ENCODE data around the gene ATP8B1. TPM values are rescaled to one million over a fixed set of nuclear protein-coding genes. Genes with fewer than 3 reads are reported as not detected.

Gene ATP8B1
- total RNA-seq, 1 donor from 2014 or later, result 0.15 TPM

GRCh38 chr18:57780318-57780705 is 22.8 kb downstream of the ATP8B1 start:
- H3K79me2 ChIP-seq (ENCODE audit: low read depth), result no peaks in the 10 kb centered on the region
- no peaks in the 10 kb centered on the region for H3K27me3 Mint-ChIP-seq (ENCODE audit: insufficient read depth, low read depth)
- H4K20me1 ChIP-seq (ENCODE audit: low read depth), result no peaks in the 10 kb centered on the region
- no peaks in the 10 kb centered on the region for H3K36me3 ChIP-seq
- no peak overlapping the region for H3K9ac ChIP-seq
- H3F3A ChIP-seq (ENCODE audit: low read depth), result no peaks in the 10 kb centered on the region
- no peak overlapping the region for H3K4me3 ChIP-seq
- no peaks in the 10 kb centered on the region for H3K27me3 ChIP-seq
- H3K9me3 ChIP-seq (ENCODE audit: low read depth), result no peaks in the 10 kb centered on the region
- TF ChIP-seq EZH2 (IDR thresholded peaks at IDR 0.05) (no peak), CTCF (IDR thresholded peaks at IDR 0.05) (no peak), EZH2phosphoT487 (IDR thresholded peaks at IDR 0.05) (no peak)
- H2AFZ ChIP-seq (replicated peaks), result no peak overlapping the region
- no peak overlapping the region for H3K27ac Mint-ChIP-seq
- H3K27ac ChIP-seq, result no peak overlapping the region
- DNase-seq (ENCODE audit: low spot score), result no peak
- H3K4me1 Mint-ChIP-seq, result peaks cover 9% of the 10 kb centered on the region
- no peak overlapping the region for H3K4me3 Mint-ChIP-seq
- H3K4me2 ChIP-seq, result no peak overlapping the region
- H3K36me3 Mint-ChIP-seq, result no peaks in the 10 kb centered on the region
- H3K9me3 Mint-ChIP-seq, result no peaks in the 10 kb centered on the region
- no peaks in the 10 kb centered on the region for H3K4me1 ChIP-seq

GRCh38 chr18:57776767-57777166 is 26.3 kb downstream of the ATP8B1 start:
- no peak overlapping the region for H2AFZ ChIP-seq (replicated peaks)
- TF ChIP-seq EZH2phosphoT487 (IDR thresholded peaks at IDR 0.05) (no peak), EZH2 (IDR thresholded peaks at IDR 0.05) (no peak), CTCF (IDR thresholded peaks at IDR 0.05) (no peak)
- Mint-ChIP-seq H3K4me1 (peaks cover 3% of the 10 kb centered on the region), H3K9me3 (no peaks in the 10 kb centered on the region), H3K36me3 (no peaks in the 10 kb centered on the region), H3K27me3 (ENCODE audit: insufficient read depth, low read depth) (no peaks in the 10 kb centered on the region), H3K4me3 (no peak overlapping the region), H3K27ac (no peak overlapping the region)
- no peaks in the 10 kb centered on the region for H3K36me3 ChIP-seq
- no peaks in the 10 kb centered on the region for H3K79me2 ChIP-seq (ENCODE audit: low read depth)
- no peak overlapping the region for H3K9ac ChIP-seq
- H3K4me1 ChIP-seq, result no peaks in the 10 kb centered on the region
- DNase-seq (ENCODE audit: low spot score), result no peak
- H3K9me3 ChIP-seq (ENCODE audit: low read depth), result no peaks in the 10 kb centered on the region
- no peaks in the 10 kb centered on the region for H4K20me1 ChIP-seq (ENCODE audit: low read depth)
- no peaks in the 10 kb centered on the region for H3F3A ChIP-seq (ENCODE audit: low read depth)
- H3K27ac ChIP-seq, result no peak overlapping the region
- H3K4me2 ChIP-seq, result no peak overlapping the region
- H3K27me3 ChIP-seq, result no peaks in the 10 kb centered on the region
- no peak overlapping the region for H3K4me3 ChIP-seq

GRCh38 chr18:57776354-57776753 is 26.8 kb downstream of the ATP8B1 start:
- H3K27me3 Mint-ChIP-seq (ENCODE audit: insufficient read depth, low read depth), result no peaks in the 10 kb centered on the region
- H4K20me1 ChIP-seq (ENCODE audit: low read depth), result no peaks in the 10 kb centered on the region
- peaks cover 3% of the 10 kb centered on the region for H3K4me1 Mint-ChIP-seq
- H3K27ac Mint-ChIP-seq, result no peak overlapping the region
- H3K4me3 Mint-ChIP-seq, result no peak overlapping the region
- no peak for TF ChIP-seq EZH2 (IDR thresholded peaks at IDR 0.05)
- TF ChIP-seq CTCF (IDR thresholded peaks at IDR 0.05), result no peak
- no peak for TF ChIP-seq EZH2phosphoT487 (IDR thresholded peaks at IDR 0.05)
- H3K27ac ChIP-seq, result no peak overlapping the region
- no peak overlapping the region for H3K4me3 ChIP-seq
- H3K4me2 ChIP-seq, result no peak overlapping the region
- DNase-seq (ENCODE audit: low spot score), result no peak
- H3F3A ChIP-seq (ENCODE audit: low read depth), result no peaks in the 10 kb centered on the region
- H3K9me3 ChIP-seq (ENCODE audit: low read depth), result no peaks in the 10 kb centered on the region
- H3K79me2 ChIP-seq (ENCODE audit: low read depth), result no peaks in the 10 kb centered on the region
- no peaks in the 10 kb centered on the region for H3K27me3 ChIP-seq
- H2AFZ ChIP-seq (replicated peaks), result no peak overlapping the region
- no peaks in the 10 kb centered on the region for H3K9me3 Mint-ChIP-seq
- H3K36me3 ChIP-seq, result no peaks in the 10 kb centered on the region
- no peak overlapping the region for H3K9ac ChIP-seq
- no peaks in the 10 kb centered on the region for H3K4me1 ChIP-seq
- no peaks in the 10 kb centered on the region for H3K36me3 Mint-ChIP-seq
